ENCODE measurements around the gene OR2T8. TPM values are rescaled to one million over a fixed set of nuclear protein-coding genes. Genes with fewer than 3 reads are reported as not detected.

The OR2T8 gene
- total and polyA plus RNA-seq, 2 of the 8 experiments (the other 6 are each of a cell fraction or from before 2014, with no cell fraction given), result not detected

DNA sequence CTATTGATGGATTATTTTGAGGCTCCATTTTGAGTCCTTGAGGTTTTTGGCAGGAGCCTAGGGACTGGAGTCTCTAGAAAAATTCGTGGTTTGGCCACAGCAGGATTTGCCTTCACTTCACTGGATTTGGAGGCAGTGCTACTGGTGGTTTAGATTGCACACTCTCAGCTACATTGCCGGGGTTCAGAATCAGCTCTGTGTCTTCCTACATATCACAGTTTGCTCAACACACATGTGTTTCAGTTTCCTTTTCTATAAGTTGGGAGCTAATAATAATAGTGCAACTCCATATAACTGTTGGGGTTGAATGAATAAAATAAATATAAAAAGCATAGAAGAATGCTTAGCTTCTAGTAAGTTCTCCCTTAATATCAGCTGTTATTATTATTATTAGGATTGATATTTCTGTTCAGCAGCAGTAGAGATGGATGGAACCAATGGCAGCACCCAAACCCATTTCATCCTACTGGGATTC, 24.9 kb upstream of the OR2T8 start, which contains the start of gene OR2W3:
Gene OR2W3, plus strand, starts transcription at position 425 of the 475 bp plus-strand sequence. Its CDS starts 0 bp downstream, at position 425.
- Histone ChIP-seq H2BK20ac (ENCODE audit: low read length) (no peak within 1 kb of the TSS), H3K36me3 (ENCODE audit: control insufficient read depth in 2 of 4, insufficient read depth in 4 of 4, low read length in 3 of 4) (no peaks in the 10 kb centered on the region), H2BK15ac (ENCODE audit: low read length) (no peak within 1 kb of the TSS), H3K23me2 (ENCODE audit: low read depth, low read length) (no peaks in the 10 kb centered on the region), H4K91ac (replicated peaks; ENCODE audit: insufficient read length, low read length) (no peak within 1 kb of the TSS), H2BK120ac (replicated peaks; ENCODE audit: low read depth, low read length) (no peak within 1 kb of the TSS), H3K4me3 (ENCODE audit: extremely low read depth in 1 of 4, insufficient read depth in 2 of 4, low read depth in 3 of 4, low read length in 4 of 4) (no peak within 1 kb of the TSS), H2AK5ac (ENCODE audit: low read depth, low read length) (no peak within 1 kb of the TSS), H3K4me2 (ENCODE audit: insufficient read depth in 1 of 2, low read depth in 2 of 2, low read length in 2 of 2) (no peak within 1 kb of the TSS), H3K23ac (ENCODE audit: insufficient read length) (no peak within 1 kb of the TSS), H3K79me1 (ENCODE audit: low read depth, low read length) (no peaks in the 10 kb centered on the region), H3K27ac (ENCODE audit: low read depth, low read length) (no peak within 1 kb of the TSS), H2BK12ac (ENCODE audit: low read depth, low read length) (no peak within 1 kb of the TSS), H3K4me1 (replicated peaks in 1 of 4; ENCODE audit: control insufficient read depth in 3 of 4, insufficient read depth in 4 of 4, low read length in 3 of 4) (no peaks in the 10 kb centered on the region), H4K20me1 (replicated peaks in 1 of 2; ENCODE audit: control insufficient read depth in 1 of 2, insufficient read depth in 2 of 2, low read length in 2 of 2) (no peaks in the 10 kb centered on the region), H3K79me2 (ENCODE audit: control insufficient read depth in 1 of 2, insufficient read depth in 2 of 2, low read length in 2 of 2) (no peaks in the 10 kb centered on the region), H2BK5ac (ENCODE audit: low read depth, low read length) (no peak within 1 kb of the TSS), H3K4ac (replicated peaks; ENCODE audit: insufficient read length, low read depth, low read length) (no peak within 1 kb of the TSS), H3K56ac (replicated peaks; ENCODE audit: insufficient read length, low read depth, low read length) (no peak within 1 kb of the TSS), H2AFZ (ENCODE audit: low read length) (no peak within 1 kb of the TSS), H3K9me3 (ENCODE audit: insufficient read depth in 2 of 2, low read depth in 1 of 2, low read length in 1 of 2) (peaks cover 25 to 26% of the 10 kb centered on the region in 2 experiments; a peak in 3 of 4 replicates), H3K14ac (ENCODE audit: insufficient read length) (no peak within 1 kb of the TSS), H3K9ac (replicated peaks in 1 of 4; ENCODE audit: extremely low read depth in 1 of 4, low read depth in 3 of 4, low read length in 3 of 4) (no peak within 1 kb of the TSS; a peak in 1 of 7 replicates), H4K8ac (ENCODE audit: extremely low read depth, insufficient read depth, low read length) (no peak within 1 kb of the TSS), H3K18ac (ENCODE audit: extremely low read depth, low read length) (no peak within 1 kb of the TSS), H4K5ac (ENCODE audit: insufficient read length, low read depth, low read length) (no peak within 1 kb of the TSS), H3K27me3 (replicated peaks in 1 of 4; ENCODE audit: control insufficient read depth in 3 of 4, extremely low read depth in 1 of 4, insufficient read depth in 3 of 4, low read length in 3 of 4) (no peaks in the 10 kb centered on the region)
- POLR2A ChIA-PET (ENCODE audit: partially characterized antibody), result no interaction called here
- CTCF ChIA-PET (ENCODE audit: partially characterized antibody), result no interaction called here
- WGBS, 2 experiments (ENCODE audit: extremely low coverage in 1 of 2, insufficient coverage in 1 of 2, insufficient read length in 1 of 2, insufficient replicate concordance in 2 of 2, low coverage in 1 of 2, low lambda C conversion rate in 2 of 2, missing lambda C conversion rate in 1 of 2), result 46% methylated on average over 2 of the region's 2 CpGs; no CpG with 5 or more reads in 1 of the 2 experiments
- DNase-seq (ENCODE audit: low read depth in 1 of 2, low spot score in 2 of 2) (no peak), FAIRE-seq (no peak)
- TF ChIP-seq SRF (IDR thresholded peaks at IDR 0.05; ENCODE audit: low read depth, low read length), result no peak
- TF ChIP-seq CTBP2 (IDR thresholded peaks at IDR 0.05; ENCODE audit: borderline replicate concordance, insufficient read depth, insufficient read length, low read length), result no peak
- no peak for TF ChIP-seq SP1 (IDR thresholded peaks at IDR 0.05; ENCODE audit: low read depth, low read length)
- no peak for TF ChIP-seq POLR2AphosphoS5 (IDR thresholded peaks at IDR 0.05; ENCODE audit: low read depth, low read length)
- TF ChIP-seq SAP30 (IDR thresholded peaks at IDR 0.05; ENCODE audit: insufficient read depth, insufficient replicate concordance, low read length), result no peak
- TF ChIP-seq TCF12 (IDR thresholded peaks at IDR 0.05; ENCODE audit: low read depth, low read length), result no peak
- TF ChIP-seq KDM4A (IDR thresholded peaks at IDR 0.05; ENCODE audit: low read depth, low read length, severe bottlenecking), result no peak

Measured in H1 (cell line).